ENCODE results near the gene CASKIN2.

DNA sequence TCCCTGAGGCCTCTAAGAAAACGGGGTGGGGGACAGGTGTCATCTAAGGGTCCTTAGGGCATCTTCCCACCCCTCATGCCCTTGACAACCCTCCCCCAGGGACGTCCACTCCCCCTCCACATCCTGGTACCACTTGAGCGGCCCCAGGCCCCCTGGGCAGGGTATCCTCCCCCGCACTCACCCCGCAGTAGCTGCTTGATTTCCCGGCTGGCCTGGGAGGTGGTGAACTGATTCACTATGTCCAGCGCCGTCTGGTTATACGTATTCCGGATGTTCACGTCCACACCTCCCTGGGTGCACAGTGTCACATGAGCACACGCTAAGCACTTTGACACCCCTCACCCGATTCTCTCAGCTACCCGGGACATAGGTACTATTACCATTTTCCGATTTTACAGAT, 9.7 kb downstream of the CASKIN2 start:
- TF ChIP-seq, protein P1, sequence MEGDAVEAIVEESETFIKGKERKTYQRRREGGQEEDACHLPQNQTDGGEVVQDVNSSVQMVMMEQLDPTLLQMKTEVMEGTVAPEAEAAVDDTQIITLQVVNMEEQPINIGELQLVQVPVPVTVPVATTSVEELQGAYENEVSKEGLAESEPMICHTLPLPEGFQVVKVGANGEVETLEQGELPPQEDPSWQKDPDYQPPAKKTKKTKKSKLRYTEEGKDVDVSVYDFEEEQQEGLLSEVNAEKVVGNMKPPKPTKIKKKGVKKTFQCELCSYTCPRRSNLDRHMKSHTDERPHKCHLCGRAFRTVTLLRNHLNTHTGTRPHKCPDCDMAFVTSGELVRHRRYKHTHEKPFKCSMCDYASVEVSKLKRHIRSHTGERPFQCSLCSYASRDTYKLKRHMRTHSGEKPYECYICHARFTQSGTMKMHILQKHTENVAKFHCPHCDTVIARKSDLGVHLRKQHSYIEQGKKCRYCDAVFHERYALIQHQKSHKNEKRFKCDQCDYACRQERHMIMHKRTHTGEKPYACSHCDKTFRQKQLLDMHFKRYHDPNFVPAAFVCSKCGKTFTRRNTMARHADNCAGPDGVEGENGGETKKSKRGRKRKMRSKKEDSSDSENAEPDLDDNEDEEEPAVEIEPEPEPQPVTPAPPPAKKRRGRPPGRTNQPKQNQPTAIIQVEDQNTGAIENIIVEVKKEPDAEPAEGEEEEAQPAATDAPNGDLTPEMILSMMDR (conservative IDR thresholded peaks at IDR 0.05): no peak
- TF ChIP-seq EZH2 (IDR thresholded peaks at IDR 0.05; ENCODE audit: low read depth): no peak
